ENCODE results near the gene RERGL.

RERGL gene

DNA sequence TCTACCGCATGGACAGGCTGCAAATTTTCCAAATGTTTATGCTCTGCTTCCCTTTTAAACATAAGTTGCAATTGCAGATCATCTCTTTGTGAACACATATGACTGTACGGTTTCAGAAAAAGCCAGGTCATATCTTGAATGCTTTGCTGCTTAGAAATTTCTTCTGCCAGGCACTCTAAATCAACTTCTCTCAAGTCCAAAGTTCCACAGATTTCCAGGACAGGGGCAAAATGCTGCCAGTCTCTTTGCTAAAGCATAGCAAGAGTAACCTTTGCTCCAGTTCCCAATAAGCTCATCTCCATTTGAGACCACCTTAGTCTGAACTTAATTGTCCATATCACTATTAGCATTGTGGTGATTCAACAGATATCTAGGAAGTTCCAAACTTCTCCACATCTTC, 13.6 kb upstream of the RERGL start:
- no peaks in the 10 kb centered on the region for H3K27me3 ChIP-seq (ENCODE audit: low read depth, low read length)
- no peak overlapping the region for H3K27ac ChIP-seq (ENCODE audit: low read length)
- H3K36me3 ChIP-seq (replicated peaks; ENCODE audit: low read depth, low read length): no peaks in the 10 kb centered on the region
- H4K20me1 ChIP-seq (ENCODE audit: insufficient read depth, low read length): no peaks in the 10 kb centered on the region
- no peak overlapping the region for H3K9ac ChIP-seq (ENCODE audit: low read length)
- H3K79me2 ChIP-seq (ENCODE audit: low read length): no peaks in the 10 kb centered on the region
- H3K4me1 ChIP-seq (ENCODE audit: low read length): 0 out of 2 replicates have a peak, but pooled peaks cover 2% of the 10 kb centered on the region
- no peak for TF ChIP-seq EZH2phosphoT487 (IDR thresholded peaks at IDR 0.05; ENCODE audit: low read depth)
- TF ChIP-seq, protein P1, sequence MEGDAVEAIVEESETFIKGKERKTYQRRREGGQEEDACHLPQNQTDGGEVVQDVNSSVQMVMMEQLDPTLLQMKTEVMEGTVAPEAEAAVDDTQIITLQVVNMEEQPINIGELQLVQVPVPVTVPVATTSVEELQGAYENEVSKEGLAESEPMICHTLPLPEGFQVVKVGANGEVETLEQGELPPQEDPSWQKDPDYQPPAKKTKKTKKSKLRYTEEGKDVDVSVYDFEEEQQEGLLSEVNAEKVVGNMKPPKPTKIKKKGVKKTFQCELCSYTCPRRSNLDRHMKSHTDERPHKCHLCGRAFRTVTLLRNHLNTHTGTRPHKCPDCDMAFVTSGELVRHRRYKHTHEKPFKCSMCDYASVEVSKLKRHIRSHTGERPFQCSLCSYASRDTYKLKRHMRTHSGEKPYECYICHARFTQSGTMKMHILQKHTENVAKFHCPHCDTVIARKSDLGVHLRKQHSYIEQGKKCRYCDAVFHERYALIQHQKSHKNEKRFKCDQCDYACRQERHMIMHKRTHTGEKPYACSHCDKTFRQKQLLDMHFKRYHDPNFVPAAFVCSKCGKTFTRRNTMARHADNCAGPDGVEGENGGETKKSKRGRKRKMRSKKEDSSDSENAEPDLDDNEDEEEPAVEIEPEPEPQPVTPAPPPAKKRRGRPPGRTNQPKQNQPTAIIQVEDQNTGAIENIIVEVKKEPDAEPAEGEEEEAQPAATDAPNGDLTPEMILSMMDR (IDR thresholded peaks at IDR 0.05; ENCODE audit: low read depth, low read length): no peak
- H2AFZ ChIP-seq (ENCODE audit: low read depth, low read length): no peak overlapping the region
- H3K4me2 ChIP-seq (ENCODE audit: low read length): no peak overlapping the region
- no peaks in the 10 kb centered on the region for H3K9me3 ChIP-seq (ENCODE audit: insufficient read depth, low read length)
- no peak overlapping the region for H3K4me3 ChIP-seq (ENCODE audit: low read length)

DNA sequence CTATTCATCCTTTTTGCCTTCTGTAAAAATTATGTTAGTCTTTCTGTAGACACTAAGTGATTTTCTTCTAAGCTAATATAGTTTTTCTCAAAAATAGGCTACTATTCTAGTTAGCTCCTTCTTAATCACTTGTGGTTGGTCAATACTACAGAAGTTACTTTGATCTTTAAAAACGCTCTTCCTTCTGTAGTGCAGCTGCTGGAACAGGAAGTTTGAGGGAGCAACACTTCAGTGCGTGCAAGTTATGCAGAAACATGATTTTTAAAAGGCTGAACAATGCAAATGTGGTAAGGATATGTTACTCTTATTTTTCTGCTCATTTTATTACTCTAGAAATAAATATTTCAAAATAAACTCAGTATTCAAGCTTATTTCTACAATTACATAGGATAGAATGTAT, 11.1 kb upstream of the RERGL start:
- Histone ChIP-seq H3K79me2 (ENCODE audit: low read length) (no peaks in the 10 kb centered on the region), H3K4me2 (ENCODE audit: low read length) (no peak overlapping the region), H2AFZ (ENCODE audit: low read depth, low read length) (no peak overlapping the region), H4K20me1 (ENCODE audit: insufficient read depth, low read length) (no peaks in the 10 kb centered on the region), H3K4me1 (ENCODE audit: low read length) (0 out of 2 replicates have a peak, but pooled peaks cover 2% of the 10 kb centered on the region), H3K9ac (ENCODE audit: low read length) (no peak overlapping the region), H3K27ac (ENCODE audit: low read length) (no peak overlapping the region), H3K27me3 (ENCODE audit: low read depth, low read length) (no peaks in the 10 kb centered on the region), H3K9me3 (ENCODE audit: insufficient read depth, low read length) (no peaks in the 10 kb centered on the region), H3K4me3 (ENCODE audit: low read length) (no peak overlapping the region), H3K36me3 (replicated peaks; ENCODE audit: low read depth, low read length) (no peaks in the 10 kb centered on the region)
- TF ChIP-seq, protein P1 (IDR thresholded peaks at IDR 0.05; ENCODE audit: low read depth, low read length): no peak

DNA sequence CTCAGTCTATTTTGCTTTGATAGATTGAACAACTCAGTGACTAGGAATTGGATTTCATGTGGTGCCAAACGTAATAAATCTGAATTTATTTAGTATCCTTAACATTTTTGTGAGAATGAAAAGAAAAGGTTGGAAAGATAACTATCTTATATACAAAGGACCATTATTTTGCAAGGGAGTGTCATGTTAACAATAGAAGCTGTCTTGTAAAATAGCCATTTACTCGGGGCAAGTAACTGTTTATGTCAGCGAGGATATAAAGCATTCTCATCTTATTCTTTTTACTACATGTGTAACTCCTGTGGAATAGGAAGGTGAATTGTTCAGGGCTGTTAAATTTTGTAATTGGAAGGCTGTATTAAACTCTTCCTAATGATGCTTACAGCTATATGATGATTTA, 5.9 kb downstream of the RERGL start:
- no peak overlapping the region for H3K4me2 ChIP-seq (ENCODE audit: low read length)
- H4K20me1 ChIP-seq (ENCODE audit: insufficient read depth, low read length): no peaks in the 10 kb centered on the region
- no peak overlapping the region for H3K9ac ChIP-seq (ENCODE audit: low read length)
- no peak overlapping the region for H2AFZ ChIP-seq (ENCODE audit: low read depth, low read length)
- no peak overlapping the region for H3K4me3 ChIP-seq (ENCODE audit: low read length)
- no peak for TF ChIP-seq EZH2phosphoT487 (IDR thresholded peaks at IDR 0.05; ENCODE audit: low read depth)
- TF ChIP-seq, protein P1 (IDR thresholded peaks at IDR 0.05; ENCODE audit: low read depth, low read length): no peak
- H3K36me3 ChIP-seq (replicated peaks; ENCODE audit: low read depth, low read length): no peaks in the 10 kb centered on the region
- 0 out of 2 replicates have a peak, but pooled peaks cover 4% of the 10 kb centered on the region for H3K9me3 ChIP-seq (ENCODE audit: insufficient read depth, low read length)
- H3K79me2 ChIP-seq (ENCODE audit: low read length): no peaks in the 10 kb centered on the region
- H3K27ac ChIP-seq (ENCODE audit: low read length): no peak overlapping the region
- no peaks in the 10 kb centered on the region for H3K27me3 ChIP-seq (ENCODE audit: low read depth, low read length)
- no peaks in the 10 kb centered on the region for H3K4me1 ChIP-seq (ENCODE audit: low read length)

DNA sequence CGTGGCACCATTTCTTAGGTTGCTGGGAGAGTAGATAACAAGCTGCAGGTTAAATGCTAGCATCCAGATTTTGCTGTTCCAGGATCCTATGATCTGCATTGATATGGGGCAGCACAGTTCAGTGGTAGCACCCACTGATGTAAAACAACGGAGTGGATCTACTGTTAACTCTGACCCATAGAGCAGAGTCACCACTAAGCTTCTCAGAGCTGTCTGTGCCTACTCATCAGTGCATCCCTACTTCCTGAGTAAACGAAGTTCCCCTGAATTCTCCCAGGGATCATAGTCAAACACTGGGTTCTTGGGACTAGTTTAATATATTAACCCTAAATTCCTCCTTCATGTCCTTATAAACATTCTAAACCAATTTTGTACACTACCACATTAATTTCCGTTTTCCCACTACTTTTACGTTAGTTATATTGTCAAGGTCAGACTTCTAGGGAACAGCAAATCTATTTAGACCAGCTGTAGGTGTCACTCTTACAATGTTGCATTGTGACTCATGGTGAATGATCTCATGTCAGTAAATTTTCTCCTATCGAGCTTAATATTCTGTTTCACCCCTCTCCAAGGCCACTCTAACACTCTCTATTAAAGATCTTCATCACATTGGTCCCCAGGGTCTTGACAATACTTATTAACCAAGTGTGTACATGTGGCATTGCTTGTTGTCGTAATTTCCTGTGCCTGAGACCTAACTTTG, 10.3 kb downstream of the RERGL start:
- H3K9ac ChIP-seq (ENCODE audit: low read length): no peak overlapping the region
- H3K79me2 ChIP-seq (ENCODE audit: low read length): no peaks in the 10 kb centered on the region
- H3K36me3 ChIP-seq (replicated peaks; ENCODE audit: low read depth, low read length): no peaks in the 10 kb centered on the region
- H3K27me3 ChIP-seq (ENCODE audit: low read depth, low read length): no peaks in the 10 kb centered on the region
- no peak overlapping the region for H3K4me2 ChIP-seq (ENCODE audit: low read length)
- H4K20me1 ChIP-seq (ENCODE audit: insufficient read depth, low read length): no peaks in the 10 kb centered on the region
- no peak overlapping the region for H2AFZ ChIP-seq (ENCODE audit: low read depth, low read length)
- TF ChIP-seq EZH2phosphoT487 (IDR thresholded peaks at IDR 0.05; ENCODE audit: low read depth): no peak
- TF ChIP-seq, protein P1 (IDR thresholded peaks at IDR 0.05; ENCODE audit: low read depth, low read length): no peak
- H3K9me3 ChIP-seq (ENCODE audit: insufficient read depth, low read length): 0 out of 2 replicates have a peak, but pooled peaks cover 4% of the 10 kb centered on the region
- no peaks in the 10 kb centered on the region for H3K4me1 ChIP-seq (ENCODE audit: low read length)
- no peak overlapping the region for H3K4me3 ChIP-seq (ENCODE audit: low read length)
- no peak overlapping the region for H3K27ac ChIP-seq (ENCODE audit: low read length)
